Measurements from ENCODE around the gene ALLC.

DNA sequence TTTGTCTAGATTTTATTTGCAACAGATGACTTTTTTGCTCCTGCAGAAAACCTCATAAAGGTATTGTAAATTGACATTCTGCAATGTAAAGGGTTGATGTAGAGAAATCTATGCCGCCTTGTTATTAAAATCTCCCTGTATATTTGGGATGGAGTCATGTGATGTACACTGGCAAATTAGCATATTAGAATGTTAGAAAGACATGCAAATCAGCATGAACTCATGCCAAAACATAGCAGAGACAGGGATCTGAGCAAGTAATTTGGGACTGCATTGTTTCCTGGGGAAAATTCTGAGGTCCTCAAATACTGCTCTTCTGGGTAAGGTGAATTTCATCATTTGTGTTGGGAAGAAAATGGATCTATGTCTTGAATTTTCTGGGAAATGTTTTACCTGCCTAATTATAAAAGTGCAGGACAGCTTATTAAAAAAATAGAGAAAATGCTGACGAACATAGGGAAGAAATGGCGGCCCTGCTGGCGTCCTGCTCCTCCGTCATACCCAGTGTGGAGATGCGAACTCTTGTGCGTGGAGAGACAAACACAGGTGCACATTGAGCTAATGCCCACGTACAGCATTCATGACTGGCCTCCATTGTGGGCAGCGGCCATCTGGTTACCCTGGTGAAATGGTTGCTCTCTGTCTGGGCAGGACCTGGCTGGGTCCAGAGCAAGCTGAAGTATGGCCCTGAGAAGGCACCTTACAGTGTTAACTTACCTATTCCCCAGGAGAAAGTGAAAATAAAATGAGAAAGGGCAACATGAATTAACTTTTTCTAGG lies 16.3 kb downstream of the ALLC start:
- no peak for TF ChIP-seq CTCF (IDR thresholded peaks at IDR 0.05)
- TF ChIP-seq POLR2A (IDR thresholded peaks at IDR 0.05) = no peak

Data from testis (tissue), 2 donors.